ENCODE data around the gene C1QA.

- TF ChIP-seq CTCF (IDR thresholded peaks at IDR 0.05): no peak
- no peak for TF ChIP-seq POLR2A (IDR thresholded peaks at IDR 0.05)
Measured at GRCh38 chr1:22681556-22682276, 45.3 kb downstream of the C1QA start.
